HG03432 (cell line): ENCODE measurements around the gene ASB16.
"Not testable (repeated sequence)": the region's sequence is repeated elsewhere in the genome, so short reads cannot be mapped to it uniquely, and the experiment has no call there.

ENCODE experiments used
- ATAC-seq: cut with Tn5 transposase; IDR thresholded peaks from one replicate; pipeline ENCODE4 v1.9.1; 2021; ENCODE audit warnings: mild to moderate bottlenecking, moderate library complexity; ENCODE audit not compliant: unreplicated experiment

Gene ASB16, protein sequence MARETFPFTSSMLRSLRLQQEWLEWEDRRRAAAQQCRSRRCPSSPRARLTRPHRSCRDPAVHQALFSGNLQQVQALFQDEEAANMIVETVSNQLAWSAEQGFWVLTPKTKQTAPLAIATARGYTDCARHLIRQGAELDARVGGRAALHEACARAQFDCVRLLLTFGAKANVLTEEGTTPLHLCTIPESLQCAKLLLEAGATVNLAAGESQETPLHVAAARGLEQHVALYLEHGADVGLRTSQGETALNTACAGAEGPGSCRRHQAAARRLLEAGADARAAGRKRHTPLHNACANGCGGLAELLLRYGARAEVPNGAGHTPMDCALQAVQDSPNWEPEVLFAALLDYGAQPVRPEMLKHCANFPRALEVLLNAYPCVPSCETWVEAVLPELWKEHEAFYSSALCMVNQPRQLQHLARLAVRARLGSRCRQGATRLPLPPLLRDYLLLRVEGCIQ

DNA sequence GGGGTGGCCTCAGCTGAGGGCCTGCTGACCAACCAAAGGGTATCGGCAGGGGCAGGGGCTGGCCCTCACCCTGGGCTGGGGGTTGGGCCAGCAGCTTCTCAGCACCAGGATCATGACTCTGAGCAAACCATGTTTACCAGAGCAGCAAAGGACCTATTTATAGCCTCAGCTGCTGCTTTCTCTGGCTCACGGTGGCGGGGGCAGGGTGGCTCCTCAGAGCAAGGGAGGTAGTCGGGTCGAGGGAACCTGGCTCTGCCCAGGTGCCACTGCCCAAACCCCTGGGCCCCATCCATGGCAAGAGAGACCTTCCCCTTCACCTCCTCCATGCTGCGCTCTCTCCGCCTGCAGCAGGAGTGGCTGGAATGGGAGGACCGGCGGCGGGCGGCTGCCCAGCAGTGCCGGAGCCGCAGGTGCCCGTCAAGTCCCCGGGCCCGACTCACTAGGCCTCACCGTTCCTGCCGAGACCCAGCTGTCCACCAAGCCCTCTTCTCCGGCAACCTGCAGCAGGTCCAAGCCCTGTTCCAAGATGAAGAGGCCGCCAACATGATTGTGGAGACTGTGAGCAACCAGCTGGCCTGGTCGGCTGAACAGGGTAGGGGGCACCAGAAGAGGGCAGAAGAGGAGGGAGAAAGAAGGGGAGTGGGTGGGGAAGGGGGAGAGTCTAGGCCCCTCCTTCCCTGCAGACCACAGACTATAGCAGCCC lies at the start of gene ASB16:
TSS of gene ASB16 (plus strand) at position 206 of the 703 bp plus-strand sequence. CDS start at position 292, 86 bp downstream.
- ATAC-seq, result no peak

DNA sequence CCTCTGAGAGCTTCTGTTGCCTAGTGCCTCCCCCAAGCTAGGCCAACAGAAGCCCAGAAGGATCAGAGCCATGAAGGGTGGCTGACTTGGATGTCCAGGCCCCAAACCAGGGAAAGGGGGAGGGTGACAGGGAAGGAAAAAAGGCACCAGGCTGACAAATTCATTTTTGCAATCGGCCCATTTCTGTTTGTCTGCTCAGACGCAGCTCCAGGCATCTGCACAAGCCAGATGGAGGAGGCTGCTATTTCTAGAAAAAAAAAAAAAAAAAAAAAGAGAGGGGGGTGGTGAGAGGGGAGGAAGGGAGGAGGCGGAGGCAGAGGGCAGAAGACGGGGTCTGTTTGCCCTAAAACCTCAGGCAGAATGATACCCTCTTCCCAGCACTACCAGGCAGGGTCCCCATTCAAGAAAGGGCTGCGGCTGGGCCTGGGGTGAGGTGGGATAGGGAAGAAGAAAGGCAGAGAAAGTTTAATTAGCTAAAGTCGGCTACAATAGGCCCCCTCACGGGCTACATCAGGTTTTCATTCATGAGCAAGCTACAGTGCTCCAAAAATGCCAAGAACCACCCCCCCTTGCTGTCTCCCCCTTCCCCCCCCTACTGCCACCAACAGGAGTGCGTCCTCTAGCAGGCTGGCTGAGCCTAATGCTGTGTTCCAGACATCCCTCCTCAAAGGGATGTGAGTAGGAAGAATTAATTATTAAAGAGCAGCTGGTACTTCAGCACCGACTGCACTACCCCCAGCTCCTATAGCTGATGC lies 49.5 kb upstream of the ASB16 start:
- ATAC-seq, result no peak

DNA sequence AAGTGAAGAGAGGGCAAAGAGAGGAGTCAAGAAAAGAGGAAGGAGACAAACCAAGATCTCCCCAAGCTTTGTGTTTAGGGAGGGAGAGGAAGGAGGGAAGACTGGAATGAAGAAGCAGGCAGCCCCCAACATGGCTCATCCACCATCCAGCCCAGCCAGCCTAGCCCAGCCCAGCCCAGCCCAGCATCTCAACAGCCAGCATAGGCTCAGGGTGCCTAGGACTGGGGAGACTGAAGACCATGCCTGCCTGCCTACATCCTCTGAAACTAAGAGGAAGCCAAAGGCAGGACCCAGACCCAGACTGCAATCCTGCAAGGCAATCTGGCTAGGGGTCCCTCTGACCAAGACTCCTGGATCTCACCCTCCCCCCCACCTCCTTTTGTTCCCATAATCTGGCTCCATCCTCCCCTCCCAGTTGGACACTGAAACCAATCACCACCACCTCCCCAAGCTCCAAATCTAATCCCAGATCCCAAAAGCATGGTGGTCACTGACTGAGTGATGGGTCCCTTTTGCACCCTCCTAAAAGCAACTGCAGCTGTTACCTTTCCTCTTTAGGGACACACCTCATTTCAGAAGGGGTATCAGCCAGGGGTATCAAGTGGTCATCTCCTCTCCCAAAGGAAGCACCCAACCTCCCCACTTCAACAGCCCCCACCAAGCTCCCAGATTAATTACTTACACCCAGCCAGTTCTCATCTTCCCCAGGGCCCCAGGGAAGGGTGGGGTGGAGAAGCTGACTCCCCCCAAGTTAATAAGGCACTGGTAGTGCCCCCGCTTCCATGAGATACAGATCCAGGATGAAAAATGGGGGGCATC lies 48.3 kb upstream of the ASB16 start:
- no peak for ATAC-seq

DNA sequence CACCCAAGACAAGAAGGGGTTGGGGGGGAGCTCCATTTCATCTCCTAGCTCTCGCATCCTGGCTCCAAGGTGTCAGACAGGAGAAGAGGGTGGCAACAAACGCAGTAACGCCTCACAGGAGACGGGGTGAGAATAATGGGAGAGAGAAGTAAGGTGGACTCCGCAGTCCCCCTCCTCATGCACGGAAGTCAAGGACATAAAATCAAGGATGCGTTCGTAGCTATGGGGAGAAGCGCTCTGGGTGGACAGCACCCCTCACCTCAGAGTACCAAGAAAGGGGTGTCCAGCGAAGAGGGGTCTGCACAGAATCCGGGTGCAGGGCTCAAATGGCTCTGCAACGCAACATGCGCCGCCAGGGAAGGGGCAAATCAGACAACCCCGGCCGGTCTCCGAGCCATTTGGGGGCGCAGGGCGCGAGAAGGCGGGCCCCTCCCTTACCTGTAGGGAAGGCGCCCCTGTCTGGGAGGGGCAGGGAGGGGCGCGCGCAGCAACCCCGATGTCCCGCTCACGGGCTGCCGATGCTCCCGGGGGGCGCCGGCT lies 47.6 kb upstream of the ASB16 start:
- peak; percentile 18 for ATAC-seq

DNA sequence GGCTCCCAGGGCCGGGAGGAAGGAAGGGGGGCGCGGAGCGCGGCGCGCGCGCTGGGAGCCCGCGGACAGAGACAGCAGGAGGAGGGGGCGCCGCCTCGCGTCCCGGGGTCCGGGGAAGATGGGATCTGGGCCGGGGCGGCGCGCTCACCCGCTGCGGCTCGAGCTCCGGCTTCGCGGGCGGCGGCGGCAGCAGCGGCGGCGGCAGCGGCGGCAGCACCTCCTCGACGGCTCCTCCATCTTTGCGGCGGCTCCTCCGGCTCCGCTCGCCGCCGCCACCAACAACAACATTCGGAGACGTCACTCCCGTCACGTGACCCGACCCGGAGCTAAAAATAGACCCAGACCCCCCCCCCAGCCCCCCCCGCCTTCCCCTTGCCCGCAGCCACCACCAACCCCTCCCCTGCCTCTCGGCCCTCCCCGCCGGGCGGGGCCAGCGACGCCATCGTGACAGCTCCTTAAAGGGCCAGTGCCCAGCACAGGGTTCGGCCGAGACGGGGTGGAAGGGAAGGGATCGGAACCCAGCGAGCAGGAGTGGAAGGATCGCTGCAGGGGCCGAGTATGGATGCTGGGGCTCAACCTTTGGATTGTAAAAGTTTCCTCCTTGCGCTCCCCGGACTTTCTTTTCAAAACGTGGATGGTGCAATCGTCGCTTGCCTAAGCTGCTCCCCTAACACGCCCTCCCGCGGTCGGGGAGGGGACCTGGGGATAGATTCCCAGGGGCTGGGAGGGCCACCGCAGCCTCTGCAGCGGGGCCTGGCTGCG lies 47.0 kb upstream of the ASB16 start, which contains the start of gene HDAC5:
TSS of gene HDAC5 (minus strand) at position 286 of the 762 bp plus-strand sequence. CDS start 6,126 bp downstream, outside the sequence.
- peak; percentile 83 for ATAC-seq

DNA sequence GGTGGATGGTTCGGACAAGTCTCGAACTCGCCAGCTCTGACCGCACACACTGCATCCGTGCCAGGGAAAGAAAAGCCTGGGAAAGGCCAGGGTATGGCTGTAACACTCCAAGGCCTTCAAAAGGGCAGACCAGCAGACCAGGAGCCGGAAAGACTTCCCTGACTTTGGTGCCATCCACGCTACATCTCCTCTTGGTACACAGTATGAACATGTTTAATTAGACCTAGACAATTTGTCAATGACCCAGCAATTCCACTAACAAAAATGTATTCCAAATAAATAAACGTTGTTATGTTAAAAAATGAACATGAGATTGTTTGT lies 46.4 kb upstream of the ASB16 start:
- ATAC-seq, result no peak

DNA sequence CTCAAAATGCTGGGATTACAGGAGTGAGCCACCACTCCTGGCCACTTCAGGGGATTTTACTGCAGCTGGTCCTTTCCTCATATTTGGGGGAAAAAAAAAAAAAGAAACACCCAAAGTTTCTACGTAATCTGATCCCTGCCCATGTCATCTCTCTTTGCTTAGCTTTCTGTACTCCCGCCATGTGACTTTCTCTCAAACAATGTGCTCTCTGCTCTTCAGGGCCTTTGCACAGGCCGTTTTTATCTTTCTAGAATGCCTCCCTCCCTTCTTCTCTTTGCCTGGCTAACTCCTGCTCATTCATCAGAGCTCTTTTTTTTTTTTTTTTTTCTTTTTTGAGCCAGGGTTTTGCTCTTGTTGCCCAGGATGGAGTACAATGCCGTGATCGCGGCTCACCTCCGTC lies 42.1 kb upstream of the ASB16 start:
- ATAC-seq, result no peak

DNA sequence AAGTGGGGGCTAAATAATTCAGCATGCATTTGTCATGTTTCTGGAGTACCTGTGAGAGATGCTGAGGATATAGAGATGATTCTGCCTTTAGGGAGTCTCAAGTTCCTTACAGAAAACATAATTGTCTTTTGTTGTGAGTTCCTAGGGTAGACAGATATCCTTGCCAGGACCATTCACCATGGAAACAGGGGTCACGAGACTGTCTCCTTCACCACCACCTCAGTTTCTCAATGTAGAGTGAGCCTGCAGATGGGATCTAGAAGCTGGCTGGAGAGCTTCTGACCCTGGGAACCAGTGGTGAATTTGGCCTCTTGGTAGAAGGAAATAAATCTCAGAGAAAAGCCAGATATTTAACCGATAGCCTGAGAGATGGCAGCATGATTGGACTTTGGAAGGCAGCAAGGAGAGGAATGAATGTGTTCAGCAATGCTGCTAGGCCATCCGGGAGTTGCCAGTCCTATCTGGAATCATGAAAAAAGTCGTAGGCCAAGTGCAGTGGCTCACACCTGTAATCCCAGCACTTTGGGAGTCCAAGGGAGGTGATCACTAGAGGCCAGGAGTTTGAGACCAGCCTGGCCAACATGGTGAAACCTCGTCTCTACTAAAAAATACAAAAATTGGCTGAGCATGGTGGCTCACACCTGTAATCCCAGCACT lies 39.7 kb upstream of the ASB16 start:
- no peak for ATAC-seq

DNA sequence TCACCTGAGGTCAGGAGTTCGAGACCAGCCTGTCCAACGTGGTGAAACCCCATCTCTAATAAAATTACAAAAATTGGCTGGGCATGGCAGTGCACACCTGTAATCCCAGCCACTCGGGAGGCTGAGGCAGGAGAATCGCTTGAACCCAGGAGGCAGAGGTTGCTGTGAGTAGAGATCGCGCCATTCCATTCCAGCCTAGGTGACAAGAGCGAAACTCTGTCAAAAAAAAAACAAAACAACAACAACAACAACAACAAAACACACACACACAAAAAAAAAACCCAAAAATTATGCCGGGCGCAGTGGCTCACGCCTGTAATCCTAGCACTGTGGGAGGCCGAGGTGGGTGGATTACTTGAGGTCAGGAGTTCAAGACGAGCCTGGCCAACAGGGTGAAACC lies 39.1 kb upstream of the ASB16 start:
- ATAC-seq, result not testable (repeated sequence)

DNA sequence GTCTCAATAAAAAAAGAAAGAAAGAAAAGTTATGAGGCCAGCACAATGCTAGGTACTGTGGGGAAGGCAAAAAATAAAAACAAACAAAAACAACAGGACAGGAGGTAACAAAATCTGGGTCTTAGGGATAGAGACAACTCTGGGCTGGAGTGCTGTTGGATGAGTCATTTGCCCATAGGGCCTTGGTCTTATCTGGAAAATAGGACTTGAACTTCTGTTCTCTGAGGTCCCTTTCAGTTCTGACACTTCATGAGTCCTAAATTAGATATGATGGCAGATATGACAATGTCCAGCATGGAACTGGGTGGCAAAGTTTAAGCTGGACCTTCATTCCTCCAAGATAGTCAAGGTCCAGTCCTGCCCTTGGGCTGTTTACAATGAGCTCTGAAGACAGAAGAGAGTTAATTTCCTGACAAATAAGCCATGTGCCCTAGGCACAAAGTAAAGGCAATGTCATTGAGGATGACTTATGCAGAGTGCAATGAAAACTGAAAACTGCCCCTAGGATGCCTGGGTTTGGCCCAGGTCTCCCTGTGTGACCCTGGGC lies 38.2 kb upstream of the ASB16 start:
- no peak for ATAC-seq

DNA sequence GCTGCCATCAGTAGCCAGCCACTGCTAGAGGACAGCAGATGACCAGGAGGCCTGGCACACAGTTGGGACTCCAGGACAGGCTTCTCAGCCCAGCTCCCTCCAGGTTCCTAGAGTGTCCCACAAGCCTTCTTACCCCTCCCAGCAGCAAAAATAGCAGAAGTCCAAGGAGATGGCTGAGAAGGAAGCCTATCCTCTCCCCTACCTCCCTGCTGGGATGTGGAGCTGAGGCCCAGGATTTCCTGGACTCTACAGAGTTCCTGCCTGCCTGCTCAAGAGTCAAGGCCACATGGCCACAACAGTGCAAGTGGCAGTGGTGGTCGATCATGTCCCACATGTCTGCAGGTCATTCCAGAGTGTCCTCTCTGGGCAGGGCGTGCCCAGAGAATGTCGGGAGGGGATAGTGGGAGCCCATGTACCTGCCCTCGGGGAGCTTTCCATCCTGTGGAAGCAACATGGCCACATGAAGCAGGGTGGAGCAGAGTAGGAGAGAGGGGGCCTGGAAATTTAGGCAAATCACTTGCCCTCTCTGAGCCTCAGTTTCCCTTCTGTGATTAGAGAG lies 36.5 kb upstream of the ASB16 start:
- no peak for ATAC-seq

DNA sequence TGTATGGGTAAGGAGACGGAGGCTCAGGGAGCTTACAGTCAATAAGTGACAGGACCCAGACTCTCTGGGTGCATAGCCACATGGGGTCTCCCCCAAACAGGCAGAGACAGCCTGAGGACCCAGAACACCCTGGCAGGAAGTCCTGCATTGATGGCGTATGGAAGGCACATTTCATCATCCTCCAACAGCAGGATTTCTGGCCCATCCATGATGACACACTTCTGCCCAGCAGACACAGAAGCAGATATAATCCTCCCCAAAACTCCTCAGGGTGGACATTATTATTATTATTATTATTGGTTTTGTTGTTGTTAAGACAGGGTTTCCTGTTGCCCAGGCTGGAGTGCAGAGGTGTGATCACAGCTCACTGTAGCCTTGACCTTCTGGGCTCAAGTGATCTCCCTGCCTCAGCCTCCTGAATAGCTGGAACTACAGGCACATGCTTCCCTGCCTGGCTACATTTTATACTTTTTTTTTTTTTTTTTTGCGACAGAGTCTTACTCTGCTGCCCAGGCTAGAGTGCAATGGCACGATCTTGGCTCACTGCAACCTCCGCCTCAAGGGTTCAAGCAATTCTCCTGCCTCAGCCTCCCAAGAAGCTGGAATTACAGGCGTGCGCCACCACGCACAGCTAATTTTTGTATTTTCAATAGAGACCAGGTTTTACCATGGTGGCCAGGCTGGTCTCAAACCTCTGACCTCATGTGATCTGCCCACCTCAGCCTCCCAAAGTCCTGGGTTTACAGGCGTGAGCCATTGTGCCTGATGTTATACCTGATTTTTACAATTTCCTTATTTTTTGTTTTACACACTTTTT lies 35.5 kb upstream of the ASB16 start:
- no peak for ATAC-seq

DNA sequence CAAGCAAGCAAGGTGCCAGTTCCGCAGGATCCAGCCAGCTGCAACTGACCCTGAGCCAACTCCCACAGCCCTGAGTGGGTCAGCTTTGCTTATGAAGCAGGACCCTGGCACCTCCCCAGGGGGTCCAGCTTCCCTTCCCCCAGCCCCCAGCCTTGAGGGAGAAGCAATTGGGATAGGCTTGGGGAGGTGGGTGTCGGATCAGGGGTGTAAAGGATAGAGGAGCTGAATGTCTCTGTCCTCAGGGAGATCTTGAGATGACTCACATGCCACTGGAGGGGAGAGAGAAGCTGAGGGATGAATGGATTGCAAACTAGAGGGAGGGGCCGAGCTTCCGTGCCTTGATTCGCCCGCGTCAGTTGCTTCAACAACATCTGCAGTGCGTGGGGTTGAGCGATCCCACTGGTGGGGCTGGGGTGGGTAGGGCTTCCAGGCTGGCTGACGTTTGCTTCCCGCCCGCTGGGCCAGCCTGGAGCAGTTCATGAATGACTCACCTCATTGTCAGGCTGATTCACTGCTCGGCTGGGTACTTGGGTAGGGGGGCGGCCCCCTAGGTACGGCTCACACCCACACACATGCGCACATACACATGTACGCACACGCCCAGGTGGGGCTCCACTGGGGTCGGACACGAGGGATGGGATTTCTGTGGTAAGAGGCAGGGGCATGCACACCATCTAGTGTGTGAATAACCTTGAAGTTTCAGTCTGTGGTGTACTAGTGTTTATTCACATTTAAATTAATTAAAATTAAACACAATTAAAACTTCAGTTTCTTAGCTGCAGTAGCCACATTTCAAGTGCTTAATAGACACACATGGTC lies 32.4 kb upstream of the ASB16 start:
- no peak for ATAC-seq

DNA sequence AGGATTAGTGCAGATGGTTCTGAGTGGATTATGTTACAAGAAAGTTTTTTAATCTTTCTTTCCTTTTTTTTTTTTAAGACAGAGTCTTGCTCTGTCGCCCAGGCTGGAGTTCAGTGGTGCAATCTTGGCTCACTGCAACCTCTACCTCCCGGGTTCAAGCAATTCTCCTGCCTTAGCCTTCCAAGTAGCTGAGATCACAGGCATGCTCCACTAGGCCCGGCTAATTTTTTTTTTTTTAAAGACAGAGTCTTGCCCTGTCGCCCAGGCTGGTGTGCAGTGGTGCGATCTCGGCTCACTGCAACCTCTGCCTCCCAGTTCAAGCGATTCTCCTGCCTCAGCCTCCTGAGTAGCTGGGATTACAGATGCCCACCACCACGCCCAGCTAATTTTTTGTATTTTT lies 26.6 kb upstream of the ASB16 start:
- not testable (repeated sequence) for ATAC-seq

DNA sequence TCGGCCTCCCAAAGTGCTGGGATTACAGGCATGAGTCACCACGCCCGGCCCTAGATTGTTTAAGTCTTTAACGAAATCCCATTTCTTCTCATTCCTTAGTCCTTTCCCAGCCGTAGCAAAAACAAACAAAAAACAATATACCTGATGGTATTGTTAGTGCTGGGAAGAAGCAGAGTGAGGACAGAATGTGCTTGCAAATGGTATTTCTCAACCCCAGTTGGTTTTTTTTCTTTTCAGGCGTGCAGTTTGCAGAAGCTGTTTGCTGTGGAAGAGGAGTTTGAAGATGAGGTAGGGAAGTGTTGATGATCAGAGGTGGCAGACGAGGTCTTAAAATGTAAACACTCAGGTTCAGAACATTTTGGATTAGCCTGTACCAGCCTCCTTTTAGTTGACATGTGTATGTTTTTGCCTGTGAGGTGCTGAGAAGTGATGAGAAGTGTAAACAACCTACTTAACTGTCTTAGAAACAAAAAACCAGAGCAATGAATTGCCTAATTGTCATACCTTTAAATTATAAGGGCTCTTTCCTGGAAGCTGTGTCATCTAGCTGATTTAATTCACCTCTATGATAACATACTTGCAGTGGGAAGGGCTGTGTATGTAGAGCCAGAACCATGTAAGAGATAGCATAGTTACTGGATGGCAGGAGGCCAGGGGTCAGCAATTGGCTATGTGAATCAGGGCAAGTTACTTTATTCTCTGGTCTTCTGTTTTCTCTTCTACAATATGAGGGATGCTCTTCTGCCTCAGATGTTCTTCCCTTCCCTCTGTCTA lies 25.4 kb upstream of the ASB16 start:
- no peak for ATAC-seq
